ENCODE results near the gene NUDCD3.

The NUDCD3 gene

GRCh38 chr7:44396496-44396895 is 94.0 kb downstream of the NUDCD3 start:
- DNase-seq: no peak

DNA sequence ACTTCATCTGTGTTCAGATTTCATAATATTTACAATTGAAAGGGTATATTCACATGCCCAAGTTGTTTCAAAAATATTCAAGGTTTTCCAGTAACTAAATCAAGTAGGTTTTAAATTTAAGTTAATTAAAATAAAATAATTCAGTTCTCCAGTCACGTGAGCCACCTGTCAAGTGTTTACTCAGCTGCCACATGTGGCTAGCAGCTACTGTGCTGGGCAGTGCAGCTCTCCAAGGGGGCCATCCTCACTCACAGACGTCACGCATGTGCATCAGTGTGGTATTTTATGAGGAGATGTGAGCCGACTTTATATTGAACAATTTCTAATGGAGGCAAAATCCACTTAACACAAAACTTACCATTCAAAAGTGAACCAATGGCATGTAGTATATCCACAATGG is 95.4 kb downstream of the NUDCD3 start:
- DNase-seq: no peak

DNA sequence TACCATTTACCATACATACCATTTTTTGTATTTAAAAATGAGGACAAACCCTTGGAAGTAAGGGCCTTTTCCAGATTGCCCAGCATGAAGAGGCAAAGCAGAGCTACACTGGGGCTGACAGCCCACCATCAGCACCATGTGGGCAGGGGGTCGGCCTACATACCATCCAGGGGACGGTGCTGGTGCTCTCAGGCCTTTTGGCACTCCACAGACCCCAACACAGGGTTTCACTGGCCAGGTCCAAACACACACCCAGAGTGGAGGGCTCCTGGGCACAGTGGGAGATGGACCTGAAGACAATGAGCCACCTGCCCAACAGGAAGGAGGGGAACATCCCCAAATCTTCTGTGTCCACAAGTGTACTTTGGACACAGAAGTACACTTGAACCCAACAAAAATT is 95.8 kb downstream of the NUDCD3 start:
- DNase-seq: no peak

GRCh38 chr7:44394112-44394447 is 96.4 kb downstream of the NUDCD3 start:
- no peak for DNase-seq

DNA sequence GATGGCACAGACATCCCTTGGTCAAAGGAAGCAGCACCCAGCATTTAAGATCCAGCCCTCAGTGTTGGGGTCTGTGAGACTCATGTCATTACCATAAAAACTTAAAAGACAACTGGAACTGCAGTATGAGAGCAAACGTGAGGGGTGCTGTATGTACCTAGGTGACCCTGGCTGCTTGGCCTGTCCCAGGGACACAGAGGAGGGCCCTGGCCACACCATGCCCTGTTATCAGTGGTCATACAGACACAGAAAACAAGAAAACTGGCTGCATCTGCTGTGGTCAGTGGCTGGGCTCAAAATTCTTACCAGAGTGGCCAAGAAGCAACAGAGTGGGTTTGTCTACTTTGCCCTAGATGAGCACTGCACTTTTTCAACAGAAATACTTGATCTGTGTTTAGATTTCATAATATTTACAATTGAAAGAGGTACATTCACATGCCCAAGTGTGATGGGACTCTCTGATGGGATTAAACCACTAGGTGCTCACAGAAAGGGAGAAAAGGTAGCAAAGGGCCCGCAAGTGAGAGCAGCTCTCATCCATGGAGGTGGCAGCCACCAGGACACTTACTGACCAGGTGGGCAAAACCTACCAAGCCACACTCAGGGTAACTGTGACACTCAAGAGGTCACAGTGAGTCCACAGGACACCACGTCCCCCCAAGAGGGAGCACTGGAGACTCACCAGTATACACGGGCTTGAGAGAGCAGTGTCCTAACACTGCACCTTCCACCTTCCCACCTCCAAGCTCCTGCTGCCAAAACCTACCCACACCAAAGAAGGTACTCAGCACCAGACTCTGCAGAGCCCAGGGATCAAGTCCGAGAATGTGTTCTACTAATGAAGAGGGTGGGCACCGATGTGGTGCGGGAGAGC is 97.0 kb downstream of the NUDCD3 start:
- no peak for DNase-seq

- DNase-seq: no peak
Observed at GRCh38 chr7:44392618-44393010, 97.8 kb downstream of the NUDCD3 start.

- no peak for DNase-seq
Observed at GRCh38 chr7:44391746-44392617, 98.5 kb downstream of the NUDCD3 start.

GRCh38 chr7:44391171-44391570 is 99.3 kb downstream of the NUDCD3 start:
- DNase-seq: no peak

GRCh38 chr7:44390701-44391100 is 99.8 kb downstream of the NUDCD3 start:
- DNase-seq: no peak

DNA sequence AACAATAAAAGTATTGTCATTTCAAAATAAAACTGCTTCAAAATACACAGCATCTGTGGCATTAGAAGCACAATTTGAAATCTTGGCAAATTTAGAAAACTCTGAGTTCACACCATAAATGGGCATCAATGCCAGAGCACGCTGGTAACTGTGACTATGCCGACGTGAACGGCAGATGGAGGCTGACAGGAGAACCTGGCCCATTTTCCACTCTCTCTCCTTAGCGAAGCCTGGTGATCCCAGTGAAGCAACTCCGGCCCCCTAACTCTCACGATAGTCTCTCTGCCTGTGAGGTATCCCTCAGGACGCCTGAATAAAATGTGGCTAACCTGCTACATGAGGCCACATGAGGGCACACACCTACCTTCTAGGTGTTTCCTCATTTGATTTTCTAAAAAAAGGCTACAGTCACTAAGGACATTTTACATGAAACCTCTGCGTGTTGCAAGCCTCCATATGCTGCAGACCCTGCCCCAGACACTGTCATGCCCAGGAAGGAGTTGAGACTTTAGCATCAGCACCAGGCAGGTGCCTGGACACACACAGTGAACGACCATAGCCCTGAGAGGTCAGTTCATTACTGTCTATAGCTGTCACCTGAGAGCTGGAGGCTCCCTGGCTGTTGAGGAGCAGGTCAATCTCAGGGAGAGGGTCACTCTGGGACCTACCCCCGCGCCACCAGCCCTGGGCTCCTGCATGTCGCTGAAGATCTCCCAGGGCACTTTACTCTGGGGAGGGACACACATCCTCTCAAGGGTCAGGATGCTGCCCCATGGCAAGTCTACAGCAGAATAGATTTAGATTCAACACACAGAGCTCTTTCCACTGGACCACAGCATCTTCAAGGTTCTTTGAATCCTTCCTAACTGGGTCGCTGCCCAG is 102.1 kb downstream of the NUDCD3 start:
- no peak for DNase-seq

DNA sequence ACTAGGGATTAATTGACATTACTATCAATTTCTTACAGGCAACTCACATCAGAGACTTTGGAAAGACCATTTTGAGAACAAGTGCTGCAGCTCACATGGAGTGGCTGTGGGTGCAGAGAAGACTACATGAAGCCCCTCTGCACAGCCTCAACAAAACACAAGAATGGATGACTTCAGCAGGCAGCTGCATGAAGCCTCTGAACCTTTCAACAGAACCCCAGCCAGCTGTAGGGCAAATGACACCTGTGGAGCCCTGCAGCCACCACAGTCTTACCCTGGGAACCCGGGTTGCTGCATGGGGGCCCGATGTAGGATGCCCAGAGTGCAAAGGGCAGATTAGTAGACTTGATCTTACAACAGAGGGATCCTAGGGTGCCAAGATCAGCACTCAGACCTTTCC is 103.1 kb downstream of the NUDCD3 start:
- DNase-seq: no peak

DNA sequence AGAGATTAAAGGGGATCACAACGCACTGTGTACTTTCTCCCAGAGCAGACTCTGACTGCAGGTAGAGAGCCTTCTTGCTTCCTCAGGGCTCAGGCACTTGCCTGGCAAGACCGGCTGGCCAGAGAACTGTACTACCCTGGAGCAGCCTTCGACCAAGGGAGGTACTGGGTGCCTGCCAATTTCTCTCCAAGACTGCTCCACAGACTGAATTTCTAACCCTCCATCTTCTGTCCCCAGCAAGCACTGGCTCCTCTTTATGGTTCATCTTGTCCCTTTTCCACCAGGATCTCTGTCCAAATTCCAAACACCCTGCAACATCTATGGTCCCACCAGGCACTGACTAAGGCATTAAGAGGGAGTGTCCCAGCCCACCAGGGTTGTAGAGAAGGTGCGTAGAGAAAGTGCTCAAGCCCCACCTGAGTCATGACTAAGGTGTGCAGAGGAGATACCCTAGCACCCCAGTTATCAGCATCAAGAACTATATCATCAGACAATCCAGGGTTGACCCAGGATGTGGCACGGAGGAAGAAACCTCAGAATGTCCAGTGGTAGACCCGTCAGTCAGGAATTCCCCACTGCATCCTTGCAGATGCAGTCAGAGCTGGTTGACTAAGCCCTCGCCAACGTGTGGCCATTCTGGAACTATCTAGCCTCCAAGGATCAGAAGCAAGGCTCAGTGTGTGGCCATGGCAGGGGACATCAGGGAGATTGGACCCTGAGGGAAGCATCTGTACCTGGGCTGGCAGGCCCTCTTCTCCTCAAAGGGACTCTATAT is 104.1 kb downstream of the NUDCD3 start:
- peak; percentile 97 for DNase-seq

- no peak for DNase-seq
Observed at GRCh38 chr7:44385434-44386138, 104.9 kb downstream of the NUDCD3 start.

- no peak for DNase-seq
Observed at GRCh38 chr7:44384586-44385433, 105.6 kb downstream of the NUDCD3 start.

DNA sequence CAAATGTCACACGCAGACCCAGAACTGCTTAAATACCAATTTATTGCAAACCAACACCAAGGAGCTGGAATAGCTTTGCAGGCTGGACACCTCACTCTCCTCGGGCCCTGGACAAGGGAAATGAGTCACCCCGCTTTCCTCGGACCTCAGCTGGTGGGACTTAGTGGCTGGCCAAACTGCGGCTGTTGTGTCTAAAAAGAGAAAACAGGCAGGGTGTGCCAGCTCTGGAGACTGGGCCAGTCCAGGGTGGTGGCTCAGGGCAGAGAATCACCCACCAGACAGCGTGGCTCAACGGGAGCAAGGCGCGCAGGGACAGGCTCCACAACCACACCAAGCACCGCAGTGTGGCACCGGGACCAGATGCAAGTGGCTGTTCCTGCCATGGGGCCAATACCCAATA is 106.9 kb downstream of the NUDCD3 start:
- DNase-seq: peak; percentile 67

GRCh38 chr7:44382459-44383265 is 107.8 kb downstream of the NUDCD3 start:
- no peak for DNase-seq

GRCh38 chr7:44381494-44382220 is 108.8 kb downstream of the NUDCD3 start:
- no peak for DNase-seq

DNA sequence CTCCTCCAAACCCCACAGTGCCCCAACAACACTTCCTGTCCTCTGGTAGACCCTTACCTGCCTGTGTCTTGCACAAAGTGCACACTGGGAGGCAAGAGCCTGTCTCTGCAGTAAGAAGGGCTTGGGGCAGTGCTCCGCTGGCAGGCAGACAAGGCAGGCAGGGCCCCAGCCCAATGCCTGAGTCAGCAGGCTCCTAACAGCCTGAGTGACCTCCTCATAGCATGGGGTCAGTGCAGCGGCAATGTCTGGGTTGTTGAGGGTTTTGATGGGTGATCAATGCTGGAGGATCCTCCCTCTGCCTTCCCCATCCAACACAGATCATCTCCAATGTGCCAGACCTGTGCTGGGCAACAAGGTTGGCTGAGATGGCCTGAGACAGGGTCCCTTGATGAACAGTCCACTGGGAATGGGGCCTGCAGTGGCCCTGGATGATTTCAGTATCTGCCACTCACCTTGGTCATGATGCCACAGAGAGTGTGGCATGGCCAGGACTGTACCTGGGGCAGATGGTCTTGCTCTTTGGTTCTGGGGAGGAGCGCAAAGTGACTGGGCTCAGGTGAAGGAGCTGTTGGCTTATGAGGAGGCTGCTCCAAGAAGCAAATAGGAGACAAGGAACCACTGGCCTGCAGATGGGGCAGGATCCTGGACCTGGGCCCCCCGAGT is 109.5 kb downstream of the NUDCD3 start:
- DNase-seq: no peak

Data from NCI-H226 (cell line).